GM12872 (cell line): Measurements from ENCODE around the gene USH1G.

ENCODE experiments used
- CTCF ChIP-seq: IDR thresholded peaks from 3 replicates; pipeline ENCODE4 v1.5.1; 2011; ENCODE audit warnings: low read depth, mild to moderate bottlenecking, low read length, moderate library complexity; ENCODE audit not compliant: insufficient read depth

USH1G gene

GRCh38 chr17:74873037-74873873 is 49.8 kb downstream of the USH1G start:
- no peak for TF ChIP-seq CTCF

DNA sequence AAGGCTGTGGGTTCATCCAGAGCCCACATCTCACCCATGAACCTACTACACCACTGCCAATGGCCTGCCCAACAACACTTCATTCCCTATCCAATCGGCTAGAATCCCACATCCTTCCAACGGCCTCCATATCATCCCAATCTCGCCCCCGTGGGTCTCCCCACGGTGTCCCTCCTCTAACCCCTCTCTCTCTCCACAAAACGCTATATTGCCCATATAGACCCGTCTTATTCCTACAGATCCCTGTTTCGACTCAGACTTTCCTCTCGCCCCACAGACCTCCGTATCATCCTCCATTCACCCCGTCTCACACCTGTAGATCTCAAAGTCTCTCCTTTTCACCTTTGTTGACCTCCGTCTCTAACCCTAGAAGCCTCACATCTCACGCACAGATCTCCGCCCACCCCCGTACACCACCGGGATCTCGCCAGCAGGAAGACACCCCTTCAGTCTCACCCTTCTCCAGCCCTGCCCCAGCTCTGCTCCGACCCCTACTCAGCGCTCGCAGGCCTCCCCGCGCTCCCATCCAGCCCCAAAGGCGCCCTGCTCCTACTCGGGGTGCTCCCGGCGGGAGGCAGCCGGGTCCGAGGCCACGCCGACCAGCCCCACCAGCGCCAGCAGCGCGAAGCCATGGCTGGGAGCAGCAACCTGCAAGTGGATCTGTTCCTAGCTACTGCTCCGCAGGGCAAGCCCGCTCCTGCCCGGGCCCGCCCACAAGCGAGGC is 50.6 kb downstream of the USH1G start, which contains the start of gene FDXR:
Gene FDXR, minus strand, starts transcription at position 682 of the 724 bp plus-strand sequence. Its CDS starts 50 bp downstream, at position 632.
- no peak for TF ChIP-seq CTCF

DNA sequence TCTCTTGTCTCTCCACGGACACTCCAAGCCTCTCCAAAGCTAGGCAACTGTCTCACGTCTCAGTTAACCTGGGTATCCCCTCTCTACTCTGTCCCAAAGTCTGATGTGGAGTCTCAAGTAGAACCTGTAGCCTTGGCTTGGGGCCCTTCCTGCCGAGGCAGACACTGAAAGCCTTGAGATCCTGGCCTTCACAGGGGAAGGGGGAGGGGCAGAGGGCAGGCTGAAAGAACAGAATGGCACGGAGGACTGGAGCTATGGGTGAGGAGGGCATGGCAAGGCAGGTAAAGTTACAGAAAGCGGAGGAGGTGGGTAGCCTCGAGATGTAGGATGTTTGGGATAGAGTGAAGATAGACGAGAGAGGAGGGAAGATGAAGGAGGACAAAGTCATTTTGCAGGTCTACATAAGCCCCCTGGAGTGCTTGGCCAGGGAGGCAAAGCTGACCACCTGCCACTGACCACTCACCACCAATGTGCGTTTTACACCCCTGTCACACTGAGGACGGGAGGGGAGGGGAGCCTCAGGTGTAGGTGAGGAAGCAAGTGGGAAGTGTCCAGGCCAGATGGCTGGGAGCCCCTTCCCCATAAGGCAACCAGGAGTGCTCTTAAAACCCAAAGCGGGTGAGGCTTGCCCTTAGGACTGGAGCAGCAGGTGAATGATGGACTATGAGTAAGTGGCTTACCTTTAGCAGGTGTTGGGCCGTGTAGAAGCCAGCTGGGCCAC is 51.5 kb downstream of the USH1G start:
- TF ChIP-seq CTCF = no peak

- no peak for TF ChIP-seq CTCF
These were observed 52.5 kb downstream of the USH1G start for GRCh38 chr17:74870512-74870911.

DNA sequence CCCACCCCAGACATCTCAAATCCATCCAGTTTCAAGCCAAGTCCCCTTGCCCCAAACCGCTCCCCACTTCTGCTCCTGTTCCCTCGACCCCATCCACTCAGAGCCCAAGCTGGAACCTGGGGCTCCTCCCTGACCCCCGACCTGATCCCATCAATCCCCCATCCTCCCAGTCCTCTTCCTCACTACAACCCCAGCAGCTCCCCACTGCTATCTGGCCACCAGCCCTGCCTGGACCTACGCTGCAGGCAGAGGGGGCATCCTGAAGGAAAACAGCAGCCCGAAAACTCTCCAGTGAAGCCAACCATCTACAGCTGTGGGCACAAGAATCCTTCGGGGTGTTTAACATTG is 54.2 kb downstream of the USH1G start:
- TF ChIP-seq CTCF = no peak

- TF ChIP-seq CTCF = no peak
These were observed 54.7 kb downstream of the USH1G start for GRCh38 chr17:74868251-74868907.
